ENCODE results near the gene BARHL2. TPM values are rescaled to one million over a fixed set of nuclear protein-coding genes. Genes with fewer than 3 reads are reported as not detected.

BARHL2 gene
- total and polyA plus RNA-seq, 2 donors (not counting 3 experiments of a cell fraction or from before 2014, with no cell fraction given), result not detected

DNA sequence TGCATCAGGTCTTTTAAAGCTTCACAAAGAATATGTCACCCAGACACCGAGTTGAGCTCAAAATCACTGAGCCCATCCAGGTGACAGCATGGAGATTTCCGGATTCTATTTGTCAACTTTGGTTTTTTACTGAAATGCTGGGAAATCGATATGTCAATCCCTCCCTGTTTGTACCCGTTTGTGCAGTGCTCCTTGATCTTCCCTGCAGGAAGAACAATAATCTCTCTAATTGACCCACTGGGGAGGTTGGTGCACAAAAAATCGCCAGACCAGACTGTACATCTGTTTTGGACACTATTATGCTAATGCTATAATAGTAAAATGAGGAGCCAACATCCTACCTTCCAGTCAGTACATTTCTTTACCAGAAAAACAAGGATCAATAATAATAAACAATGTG, 1.8 kb downstream of the BARHL2 start:
- no peak overlapping the region for H3K27ac ChIP-seq (ENCODE audit: insufficient read depth, low read depth, low read length)
- H3K4me3 ChIP-seq (replicated peaks in 1 of 3; ENCODE audit: insufficient read depth in 1 of 3, low read depth in 1 of 3, low read length in 3 of 3), result no peak overlapping the region
- H3K79me2 ChIP-seq (ENCODE audit: control insufficient read depth, insufficient read depth, low read length), result no peaks in the 10 kb centered on the region
- intact Hi-C loops (cut with micrococcal nuclease), result no loop called here
- peaks cover 87 to 97% of the 10 kb centered on the region in 2 experiments for H3K27me3 ChIP-seq (ENCODE audit: control insufficient read depth in 2 of 2, insufficient read depth in 2 of 2, low read length in 2 of 2)
- CTCF ChIA-PET, result interaction anchor here (0.7 to 1.2 kb wide), 2 partner anchors 15 to 45 kb away, joined by 3 read pairs; no protein-coding TSS in a partner anchor
- no peaks in the 10 kb centered on the region for H3K36me3 ChIP-seq (ENCODE audit: control insufficient read depth in 2 of 2, extremely low read depth in 1 of 2, insufficient read depth in 2 of 2, low read length in 2 of 2)
- no TSS peak for BruUV-seq (replicated peaks)
- H3K4me1 ChIP-seq (ENCODE audit: control insufficient read depth, extremely low read depth, insufficient read depth, low read length), result no peaks in the 10 kb centered on the region
- FAIRE-seq, result no peak
- no peaks in the 10 kb centered on the region for H3K9me3 ChIP-seq (replicated peaks; ENCODE audit: control insufficient read depth, insufficient read depth, low read length)
- H2AFZ ChIP-seq (ENCODE audit: low read depth, low read length), result no peak overlapping the region
- TF ChIP-seq FOS (IDR thresholded peaks at IDR 0.05; ENCODE audit: borderline replicate concordance, insufficient read depth, low read length) (no peak), JUN (IDR thresholded peaks at IDR 0.05; ENCODE audit: borderline replicate concordance, insufficient read depth, insufficient read length, low read depth) (no peak), EZH2 (IDR thresholded peaks at IDR 0.05; ENCODE audit: borderline replicate concordance, low read depth, low read length, severe bottlenecking) (no peak), POLR2A (IDR thresholded peaks at IDR 0.05; ENCODE audit: low read depth, low read length) (no peak), CTCF (IDR thresholded peaks at IDR 0.05; ENCODE audit: extremely low read depth in 1 of 2, insufficient read depth in 1 of 2, low read depth in 1 of 2, low read length in 2 of 2) (no peak), POLR2AphosphoS5 (IDR thresholded peaks at IDR 0.05; ENCODE audit: insufficient read depth, low read depth, low read length) (no peak), GATA2 (IDR thresholded peaks at IDR 0.05; ENCODE audit: insufficient read depth, insufficient read length, low read depth, low read length) (no peak), MYC (IDR thresholded peaks at IDR 0.05; ENCODE audit: low read depth, low read length) (no peak), MAX (IDR thresholded peaks at IDR 0.05; ENCODE audit: insufficient read depth, insufficient read length) (no peak)
- POLR2A ChIA-PET, result no interaction called here
- H3K9ac ChIP-seq (replicated peaks; ENCODE audit: extremely low read depth, insufficient read depth, low read length), result no peak overlapping the region
- H3K4me2 ChIP-seq (ENCODE audit: insufficient read depth, low read length), result no peak overlapping the region
- no peak for DNase-seq (ENCODE audit: low read depth, low spot score)
- no peaks in the 10 kb centered on the region for H3K9me1 ChIP-seq (replicated peaks; ENCODE audit: control insufficient read depth, extremely low read depth, insufficient read depth, low read length)
- no peaks in the 10 kb centered on the region for H4K20me1 ChIP-seq (replicated peaks; ENCODE audit: control insufficient read depth, extremely low read depth, insufficient read depth, low read length)
- dilution Hi-C loops (cut with MboI; ENCODE audit: extremely low pct_ligation_motif_present, low sequenced_read_pairs), result no loop called here

Data from endothelial cell of umbilical vein (primary cell).